ENCODE data around the gene ZNF345. TPM values are rescaled to one million over a fixed set of nuclear protein-coding genes. Genes with fewer than 3 reads are reported as not detected.

The ZNF345 gene
- 4.3 and 6.2 TPM in 2 replicates for total RNA-seq

DNA sequence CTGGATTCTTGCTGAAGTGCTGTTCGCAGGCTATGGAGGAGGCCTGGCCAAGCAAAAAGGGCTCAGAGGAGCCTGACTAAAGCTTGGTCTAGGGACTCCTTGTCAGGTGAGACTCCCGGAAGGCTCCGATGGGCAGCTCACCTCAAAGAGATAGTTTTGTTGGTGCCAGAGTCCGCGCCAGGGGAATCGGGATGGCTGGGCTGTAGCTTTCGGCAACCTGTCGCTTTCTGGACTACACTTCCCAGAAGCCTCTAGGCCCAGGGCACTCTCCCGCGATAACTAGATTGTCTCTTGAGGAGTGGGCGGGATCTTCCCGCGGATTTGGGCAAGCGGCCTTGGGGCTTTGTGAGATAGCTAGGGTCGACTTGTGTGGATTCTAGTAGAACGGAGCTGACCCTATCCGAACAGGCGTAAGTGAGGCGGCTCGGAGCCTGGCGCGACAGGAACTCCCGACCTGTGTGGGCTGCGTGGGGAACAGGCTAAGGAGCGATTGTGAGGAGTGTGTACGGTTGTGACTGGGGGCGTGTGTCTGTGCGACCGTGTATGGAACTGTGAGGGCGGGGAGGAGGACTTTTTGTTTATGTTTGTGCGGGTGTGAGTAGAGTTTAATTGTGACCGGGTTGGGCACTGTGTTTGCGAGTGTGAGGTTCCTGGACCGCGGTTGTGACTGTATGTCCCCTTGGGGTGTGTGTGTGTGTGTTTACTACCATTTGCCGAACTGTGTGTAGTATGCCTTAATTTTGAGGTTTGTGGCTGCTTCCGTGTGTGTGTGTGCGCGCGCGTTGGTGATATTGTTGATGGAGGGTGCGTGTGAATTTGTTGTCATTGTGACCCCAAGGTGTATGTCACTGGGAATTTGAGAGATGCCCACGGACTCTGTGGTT, at the start of gene ZNF345:
Gene ZNF345 (plus strand): TSS at position 318 of the 884 bp plus-strand sequence. CDS start 25,955 bp downstream, outside the sequence.

GRCh38 chr19:36837906-36838783, 12.5 kb upstream of the ZNF345 start, which contains the start of gene ZNF790:
Gene ZNF790, minus strand, starts transcription at chr19:36838387. Its CDS starts 12,768 bp downstream, at chr19:36825619.

DNA sequence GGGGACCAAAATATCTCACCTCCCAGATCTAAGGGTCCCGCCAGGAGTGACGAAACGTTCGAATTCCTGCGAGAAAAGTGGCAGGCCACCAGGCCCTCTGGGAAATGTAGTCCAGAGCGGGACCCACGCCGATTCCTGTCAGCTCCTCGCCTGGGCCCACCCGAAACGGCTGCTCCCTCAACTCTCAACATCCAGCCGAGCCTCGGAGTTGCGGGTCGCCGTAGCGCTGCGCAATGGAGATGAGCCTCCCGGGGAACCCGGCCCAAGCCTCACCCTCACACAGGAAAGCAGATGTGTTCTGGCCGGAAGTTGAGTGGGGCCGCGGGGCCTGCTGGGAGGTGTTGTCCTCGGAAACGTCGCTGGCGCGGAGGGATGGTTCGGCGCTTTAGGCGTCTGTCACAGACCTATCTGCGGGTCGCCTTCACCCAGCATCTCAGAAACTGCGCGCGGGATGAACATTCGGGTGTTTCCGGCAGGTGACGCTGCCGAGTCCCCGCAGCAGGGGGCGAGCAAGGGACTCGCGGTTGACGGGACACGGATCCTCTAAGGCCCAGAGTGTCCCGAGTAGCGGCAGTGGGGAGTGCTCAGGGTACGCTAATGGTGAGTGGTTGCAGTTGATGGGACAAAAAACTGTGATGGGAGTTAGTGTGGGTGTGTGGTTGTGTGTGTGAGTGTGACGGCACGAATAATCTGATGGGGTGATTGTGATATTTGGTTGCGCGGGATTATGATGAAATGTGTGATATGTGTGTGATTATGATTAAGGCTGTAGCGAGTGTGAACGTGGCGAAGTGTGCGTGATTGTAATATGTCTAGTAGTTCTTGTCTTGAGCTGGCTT, 65.5 kb downstream of the ZNF345 start, which contains the start of the genes ZNF568 and ZNF829:
Gene ZNF568 (plus strand): TSS at position 341 of the 839 bp plus-strand sequence. CDS start 6,439 bp downstream, outside the sequence.
Gene ZNF829 (minus strand): TSS at position 300 of the 839 bp plus-strand sequence. CDS start 1,124 bp downstream, outside the sequence.

Small RNA genes within 50 kb of the gene (small RNA-seq; reads per million reads assigned to genes)
- not detected for gene RF00019

Other genes starting within 250 kb of the ZNF345 start
- 5.3 and 11.8 TPM in 2 replicates for gene ZNF382, start 245.6 kb upstream of the ZNF345 start, total RNA-seq
- gene ZNF461, start 184.0 kb upstream of the ZNF345 start, total RNA-seq, result 11.6 and 12.6 TPM in 2 replicates
- gene ZNF567, start 163.3 kb upstream of the ZNF345 start, total RNA-seq, result 7.7 and 8.6 TPM in 2 replicates
- 4.7 and 4.9 TPM in 2 replicates for gene ZNF850, start 78.1 kb upstream of the ZNF345 start, total RNA-seq
- 6.7 and 7.7 TPM in 2 replicates for gene ZNF790, start 12.5 kb upstream of the ZNF345 start, total RNA-seq
- gene ZNF829, start 65.4 kb downstream of the ZNF345 start, total RNA-seq, result 3.1 and 4.7 TPM in 2 replicates
- 9.4 and 14.1 TPM in 2 replicates for gene ZNF568, start 65.5 kb downstream of the ZNF345 start, total RNA-seq
- 5.6 and 6.3 TPM in 2 replicates for gene ZNF420, start 227.6 kb downstream of the ZNF345 start, total RNA-seq